Peyer's patch (tissue), 4 donors: ENCODE results near the gene NOL4L.

Experiments
- CTCF ChIP-seq, 6 experiments: fragments of 450-650 bp in 4 of 6; fragments of 200-600 bp in 2 of 6; sonication (generic) in 1 of 6; IDR thresholded peaks; one replicate each; pipeline ENCODE4 v1.5.1; 2017 to 2019; ENCODE audit warnings: antibody characterized with exemption in 6 of 6, mild to moderate bottlenecking in 3 of 6, moderate library complexity in 1 of 6
- POLR2A ChIP-seq, 2 donors: fragments of 450-650 bp; IDR thresholded peaks; one replicate each; pipeline ENCODE4 v1.5.1; 2017; ENCODE audit warnings: antibody characterized with exemption in 2 of 2, mild to moderate bottlenecking in 2 of 2, moderate library complexity in 2 of 2

DNA sequence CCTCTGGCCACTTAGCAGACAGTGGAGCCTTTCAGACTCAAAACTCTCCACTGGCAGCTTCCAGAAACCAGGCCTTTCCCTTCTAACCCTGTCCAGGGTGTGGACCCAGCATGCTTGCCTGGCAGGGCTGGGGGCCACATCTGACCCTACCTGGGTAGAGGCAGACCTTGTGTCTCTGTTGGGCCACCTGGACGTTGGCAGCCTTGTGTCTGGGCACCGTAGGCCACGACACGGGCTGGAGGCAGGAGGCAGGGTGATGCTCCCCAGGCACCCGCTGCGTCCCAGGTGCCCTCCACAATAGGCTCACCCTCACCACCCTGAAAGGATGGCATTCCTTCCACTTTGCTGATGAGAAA is 67.6 kb downstream of the NOL4L start:
- TF ChIP-seq CTCF (IDR thresholded peaks at IDR 0.05) (no peak), POLR2A (IDR thresholded peaks at IDR 0.05) (no peak)
